Effector memory CD8-positive, alpha-beta T cell (primary cell): ENCODE measurements around the gene ZC3H12A.

Source experiments
- ATAC-seq: fragments of 150-1000 bp; cut with Tn5 transposase; replicated peaks from 2 replicates; pipeline ENCODE4 v1.10.0; 2021; ENCODE audit warnings: mild to moderate bottlenecking, moderate library complexity
- DNase-seq, 3 experiments: peaks; one replicate each; pipeline ENCODE4 v3.0.0; 2021
- H3K27ac Mint-ChIP-seq, 2 donors: one replicate each; pipeline ENCODE4 v1.8.0; 2022; ENCODE audit warnings: mild to moderate bottlenecking in 2 of 2, mixed read lengths in 2 of 2, moderate library complexity in 2 of 2
- H3K27me3 Mint-ChIP-seq, 2 donors: one replicate each; pipeline ENCODE4 v1.8.0; 2022; ENCODE audit warnings: mixed read lengths in 2 of 2
- H3K36me3 Mint-ChIP-seq: one replicate; pipeline ENCODE4 v1.8.0; 2022; ENCODE audit warnings: mild to moderate bottlenecking, moderate library complexity, mixed read lengths; ENCODE audit not compliant: insufficient read depth
- H3K4me1 Mint-ChIP-seq, 2 donors: one replicate each; pipeline ENCODE4 v1.8.0; 2022; ENCODE audit warnings: low read depth in 2 of 2, mixed read lengths in 2 of 2
- H3K4me3 Mint-ChIP-seq, 2 donors: one replicate each; pipeline ENCODE4 v1.8.0; 2022; ENCODE audit warnings: mild to moderate bottlenecking in 2 of 2, mixed read lengths in 2 of 2, moderate library complexity in 2 of 2
- H3K9me3 Mint-ChIP-seq, 2 donors: one replicate each; pipeline ENCODE4 v1.8.0; 2022; ENCODE audit warnings: mixed read lengths in 2 of 2

ZC3H12A gene

GRCh38 chr1:37477198-37477931, 3.0 kb downstream of the ZC3H12A start:
- H3K4me1 Mint-ChIP-seq: peaks cover 62 to 73% of the 10 kb centered on the region in 2 donors
- DNase-seq: peak; percentile 79 to 84 (median 81)
- peak; percentile 58 for ATAC-seq
- H3K27ac Mint-ChIP-seq: peak overlapping the region; percentile 98 to 99
- H3K4me3 Mint-ChIP-seq: peak overlapping the region; percentile 92 to 93
- H3K9me3 Mint-ChIP-seq: no peaks in the 10 kb centered on the region
- H3K36me3 Mint-ChIP-seq: peaks cover 100% of the 10 kb centered on the region
- no peaks in the 10 kb centered on the region for H3K27me3 Mint-ChIP-seq

- no peaks in the 10 kb centered on the region for H3K27me3 Mint-ChIP-seq
- no peaks in the 10 kb centered on the region for H3K9me3 Mint-ChIP-seq
- ATAC-seq (no peak), DNase-seq (no peak)
- peak overlapping the region; percentile 92 to 93 for H3K4me3 Mint-ChIP-seq
- peaks cover 100% of the 10 kb centered on the region for H3K36me3 Mint-ChIP-seq
- peak overlapping the region; percentile 98 to 99 for H3K27ac Mint-ChIP-seq
- peaks cover 60 to 70% of the 10 kb centered on the region in 2 donors for H3K4me1 Mint-ChIP-seq
Observed at GRCh38 chr1:37477946-37478345, 3.6 kb downstream of the ZC3H12A start.

- Mint-ChIP-seq H3K4me1 (peaks cover 55 to 67% of the 10 kb centered on the region in 2 donors), H3K9me3 (no peaks in the 10 kb centered on the region), H3K27me3 (no peaks in the 10 kb centered on the region), H3K36me3 (peaks cover 100% of the 10 kb centered on the region), H3K4me3 (peak overlapping the region; percentile 92 to 93), H3K27ac (peak overlapping the region; percentile 98 to 99)
- DNase-seq: peak; percentile 39 to 58 (median 41)
- ATAC-seq: peak; percentile 16
Observed at GRCh38 chr1:37478451-37478881, 4.1 kb downstream of the ZC3H12A start.

- Mint-ChIP-seq H3K27ac (peak overlapping the region; percentile 98 to 99), H3K36me3 (peaks cover 100% of the 10 kb centered on the region), H3K27me3 (no peaks in the 10 kb centered on the region), H3K4me1 (peaks cover 53 to 64% of the 10 kb centered on the region in 2 donors), H3K9me3 (no peaks in the 10 kb centered on the region), H3K4me3 (peak overlapping the region; percentile 92 to 93)
- DNase-seq: peak; percentile 42 to 56 (median 46)
- ATAC-seq: peak; percentile 26
Observed at GRCh38 chr1:37478890-37479254, 4.5 kb downstream of the ZC3H12A start.

- no peaks in the 10 kb centered on the region for H3K9me3 Mint-ChIP-seq
- peak overlapping the region; percentile 92 to 93 for H3K4me3 Mint-ChIP-seq
- H3K36me3 Mint-ChIP-seq: peaks cover 100% of the 10 kb centered on the region
- H3K27me3 Mint-ChIP-seq: no peaks in the 10 kb centered on the region
- peak; percentile 60 for ATAC-seq
- DNase-seq: peak; percentile 77 to 83 (median 79)
- peaks cover 58 to 67% of the 10 kb centered on the region in 2 donors for H3K4me1 Mint-ChIP-seq
- peak overlapping the region; percentile 98 to 99 for H3K27ac Mint-ChIP-seq
Observed at GRCh38 chr1:37479255-37480124, 5.1 kb downstream of the ZC3H12A start.

GRCh38 chr1:37480125-37480466, 5.7 kb downstream of the ZC3H12A start:
- H3K27ac Mint-ChIP-seq: peak overlapping the region; percentile 98 to 99
- H3K27me3 Mint-ChIP-seq: no peaks in the 10 kb centered on the region
- DNase-seq (peak in 2 of 3 experiments; percentile 8 to 11), ATAC-seq (no peak)
- peaks cover 100% of the 10 kb centered on the region for H3K36me3 Mint-ChIP-seq
- H3K4me3 Mint-ChIP-seq: peak overlapping the region; percentile 92 to 93
- peaks cover 56 to 64% of the 10 kb centered on the region in 2 donors for H3K4me1 Mint-ChIP-seq
- H3K9me3 Mint-ChIP-seq: no peaks in the 10 kb centered on the region

- Mint-ChIP-seq H3K27ac (peak overlapping the region; percentile 91 to 99), H3K4me1 (peaks cover 53 to 61% of the 10 kb centered on the region in 2 donors), H3K36me3 (peaks cover 99% of the 10 kb centered on the region), H3K4me3 (peak overlapping the region; percentile 50 to 92), H3K9me3 (no peaks in the 10 kb centered on the region), H3K27me3 (no peaks in the 10 kb centered on the region)
- no peak for DNase-seq
- no peak for ATAC-seq
Observed at GRCh38 chr1:37480581-37481288, 6.4 kb downstream of the ZC3H12A start.

- ATAC-seq (no peak), DNase-seq (peak in 2 of 3 experiments; percentile 9 to 14)
- Mint-ChIP-seq H3K27me3 (no peaks in the 10 kb centered on the region), H3K36me3 (peaks cover 98% of the 10 kb centered on the region), H3K4me1 (peaks cover 49 to 59% of the 10 kb centered on the region in 2 donors), H3K4me3 (peak overlapping the region; percentile 38 to 92), H3K27ac (peak overlapping the region; percentile 91 to 99), H3K9me3 (no peaks in the 10 kb centered on the region)
Observed at GRCh38 chr1:37481289-37482003, 7.1 kb downstream of the ZC3H12A start.

- DNase-seq: no peak
- Mint-ChIP-seq H3K36me3 (peaks cover 98% of the 10 kb centered on the region), H3K27me3 (no peaks in the 10 kb centered on the region)
Observed at GRCh38 chr1:37482004-37482785, 7.8 kb downstream of the ZC3H12A start.

GRCh38 chr1:37482796-37483744, 8.7 kb downstream of the ZC3H12A start:
- Mint-ChIP-seq H3K27me3 (no peaks in the 10 kb centered on the region), H3K36me3 (peaks cover 96% of the 10 kb centered on the region), H3K4me1 (peaks cover 48 to 55% of the 10 kb centered on the region in 2 donors), H3K9me3 (no peaks in the 10 kb centered on the region), H3K4me3 (peak overlapping the region in 1 of 2 donors; percentile 92), H3K27ac (peak overlapping the region; percentile 91 to 99)
- ATAC-seq (no peak), DNase-seq (peak in 1 of 3 experiments; percentile 7)

More at GRCh38 chr1:37482004-37482785, 7.8 kb downstream of the ZC3H12A start:
- H3K4me3 Mint-ChIP-seq: peak overlapping the region; percentile 38 to 92
- H3K27ac Mint-ChIP-seq: peak overlapping the region; percentile 91 to 99
- H3K9me3 Mint-ChIP-seq: no peaks in the 10 kb centered on the region
- ATAC-seq: no peak
- peaks cover 50 to 61% of the 10 kb centered on the region in 2 donors for H3K4me1 Mint-ChIP-seq

GRCh38 chr1:37483785-37484184, 9.4 kb downstream of the ZC3H12A start:
- DNase-seq (no peak), ATAC-seq (no peak)
- H3K4me3 Mint-ChIP-seq: peak overlapping the region in 1 of 2 donors; percentile 31
- H3K4me1 Mint-ChIP-seq: peaks cover 42 to 50% of the 10 kb centered on the region in 2 donors
- H3K9me3 Mint-ChIP-seq: no peaks in the 10 kb centered on the region
- H3K27me3 Mint-ChIP-seq: no peaks in the 10 kb centered on the region
- peak overlapping the region; percentile 77 to 99 for H3K27ac Mint-ChIP-seq
- H3K36me3 Mint-ChIP-seq: peaks cover 94% of the 10 kb centered on the region
